Pancreas (tissue), 10 donors: ENCODE data around the gene GPR146. TPM values are rescaled to one million over a fixed set of nuclear protein-coding genes. Genes with fewer than 3 reads are reported as not detected.
A peak's percentile ranks its signal among the peaks of the same experiment; 100 is the strongest.
"Not testable (repeated sequence)": the region's sequence is repeated elsewhere in the genome, so short reads cannot be mapped to it uniquely, and the experiment has no call there.

ENCODE experiments used
- ATAC-seq, 4 donors: fragments of 200-7000 bp; cut with Tn5 transposase; one replicate each; pipeline versions ENCODE4 v1.8.0 to v1.9.1; 2020; ENCODE audit warnings: mild to moderate bottlenecking in 4 of 4, moderate library complexity in 4 of 4
- DNase-seq, 6 donors: peaks; one replicate each; pipeline ENCODE4 v3.0.0-alpha.2; 2020
- FAIRE-seq: peaks from 2 replicates; lab custom pipeline; 2012; peaks lifted over from hg19 to GRCh38; lab: Jason Lieb, UNC
- H3K27ac ChIP-seq, 4 donors: fragments of 200-600 bp; sonication (generic); 1 replicate in 3 of 4; 2 replicates in 1 of 4; pipeline versions ENCODE4 v1.5.0 to v1.8.0; 2020
- H3K27me3 ChIP-seq, 4 donors: fragments of 200-600 bp; one replicate each; pipeline ENCODE4 v1.8.0; 2021
- H3K36me3 ChIP-seq, 3 donors: fragments of 200-600 bp; sonication (generic) in 1 of 3; one replicate each; pipeline versions ENCODE4 v1.5.0 to v1.8.0; 2020 to 2021
- H3K4me1 ChIP-seq, 3 donors: fragments of 200-600 bp; one replicate each; pipeline ENCODE4 v1.8.0; 2021
- H3K4me3 ChIP-seq, 4 donors: fragments of 200-600 bp; sonication (generic) in 2 of 4; one replicate each; pipeline versions ENCODE4 v1.5.0 to v1.8.0; 2020 to 2021
- H3K9me3 ChIP-seq, 4 donors: fragments of 200-600 bp; one replicate each; pipeline ENCODE4 v1.8.0; 2021
- WGBS, 2 donors: extraction: QIAGEN DNeasy Blood & Tissue Kit; methylation state at CpG; one replicate each; pipeline ENCODE4 v1.1.7; 2013; 5-methylcytosine and 5-hydroxymethylcytosine counted together
- intact Hi-C, 3 donors: fragments of 100-400 bp; cut with DNase I; formaldehyde crosslinking; loops; one replicate each; pipeline versions ENCODE4 v1.11.1 to v1.14.2; 2022
- polyA plus RNA-seq, 2 donors: library from polyadenylated mRNA; stranded (reverse); fragments of 200-250 nt; gene quantifications; one replicate each; pipeline ENCODE4 v1.2.3, GENCODE V29; 2013
- total RNA-seq, 6 donors: library from RNA; stranded (reverse); fragmentation: NEBNext Ultra II Directional in 4 of 6; extraction: Animal tissue kit (Norgen Biotek cat#: 25700) in 4 of 6; gene quantifications; one replicate each; pipeline versions ENCODE4 v1.2.1 to v1.2.4, GENCODE V29; 2021 to 2023
- TF ChIP-seq, protein P1 (sequence below), 4 donors: fragments of 200-600 bp; sonication (generic) in 3 of 4; IDR thresholded peaks; one replicate each; pipeline versions ENCODE4 v1.5.0 to v1.8.0; 2021; ENCODE audit warnings: antibody characterized with exemption in 4 of 4
- donor health status: healthy with polysubstance abuse.
- donor health status: DM: no; HTN: no; CAD: no; lungs with moderate emphysema.
- donor health status: DM: no; HTN: no; CAD: no.
- donor health status: control.
- donor health status: control.
- donor health status: Bipolar disorder and iron deficiency.
- donor health status: DM: yes; HTN: yes; CAD: no.
- donor health status: DM: no; HTN: no; CAD: no.
- donor health status: DM: no; HTN: no; CAD: no.
- donor health status: DM: yes; HTN: yes; CAD: no.

GPR146 gene
- total and polyA plus RNA-seq, 8 donors: 3.4 to 6.5 (median 4.1) TPM

DNA sequence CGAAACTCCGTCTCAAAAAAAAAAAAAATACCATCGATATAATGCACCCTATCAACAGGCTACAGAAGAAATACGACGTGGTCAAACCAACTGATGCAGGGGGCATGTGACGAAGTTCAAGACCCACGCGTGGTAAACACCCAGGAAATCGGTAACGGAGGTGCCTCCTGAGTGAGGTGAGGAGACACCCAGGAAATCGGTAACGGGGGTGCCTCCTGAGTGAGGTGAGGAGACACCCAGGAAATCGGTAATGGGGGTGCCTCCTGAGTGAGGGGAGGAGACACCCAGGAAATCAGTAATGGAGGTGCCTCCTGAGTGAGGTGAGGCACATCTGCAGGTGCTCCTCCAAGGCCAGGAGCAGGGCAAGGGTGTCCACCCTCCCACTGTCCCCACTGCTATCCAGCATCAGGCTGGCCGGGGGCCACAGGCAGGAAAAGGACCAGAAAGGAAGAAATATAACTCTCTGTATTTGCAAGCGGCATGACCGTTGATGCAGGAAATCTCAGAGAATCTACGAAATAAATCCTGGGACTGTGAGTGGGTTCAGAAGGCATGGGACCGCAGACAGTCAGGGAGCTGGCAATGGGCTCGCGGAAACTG lies 10.7 kb upstream of the GPR146 start:
- WGBS, 2 donors: 92 to 97% methylated on average over 20 of the region's 20 CpGs

DNA sequence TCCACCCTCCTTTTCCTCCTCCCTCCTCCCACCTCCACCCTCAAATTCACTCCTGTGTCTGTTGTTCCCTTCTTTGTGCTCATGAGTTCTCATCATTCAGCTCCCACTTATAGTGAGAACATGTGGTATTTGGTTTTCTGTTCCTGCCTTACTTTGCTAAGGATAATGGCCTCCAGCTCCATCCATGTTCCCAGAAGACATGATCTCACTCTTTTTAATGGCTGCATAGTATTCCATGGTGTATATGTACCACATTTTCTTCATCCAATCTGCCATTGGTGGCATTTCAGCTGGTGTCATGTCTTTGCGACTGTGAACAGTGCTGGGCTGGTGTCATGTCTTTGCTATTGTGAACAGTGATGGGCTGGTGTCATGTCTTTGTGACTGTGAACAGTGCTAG lies 9.6 kb upstream of the GPR146 start:
- H3K27me3 ChIP-seq, FAIRE-seq, H3K36me3 ChIP-seq, H3K27ac ChIP-seq, intact Hi-C loops, DNase-seq, H3K4me3 ChIP-seq, H3K4me1 ChIP-seq, H3K9me3 ChIP-seq, ATAC-seq: not testable (repeated sequence)
- WGBS, 2 donors: 89 to 97% methylated on average over 1 of the region's 1 CpG

More for the DNA sequence above, 10.7 kb upstream of the GPR146 start:
- H3K9me3 ChIP-seq: no peaks in the 10 kb centered on the region
- H3K27ac ChIP-seq: no peak overlapping the region
- H3K27me3 ChIP-seq: no peaks in the 10 kb centered on the region
- TF ChIP-seq, protein P1, sequence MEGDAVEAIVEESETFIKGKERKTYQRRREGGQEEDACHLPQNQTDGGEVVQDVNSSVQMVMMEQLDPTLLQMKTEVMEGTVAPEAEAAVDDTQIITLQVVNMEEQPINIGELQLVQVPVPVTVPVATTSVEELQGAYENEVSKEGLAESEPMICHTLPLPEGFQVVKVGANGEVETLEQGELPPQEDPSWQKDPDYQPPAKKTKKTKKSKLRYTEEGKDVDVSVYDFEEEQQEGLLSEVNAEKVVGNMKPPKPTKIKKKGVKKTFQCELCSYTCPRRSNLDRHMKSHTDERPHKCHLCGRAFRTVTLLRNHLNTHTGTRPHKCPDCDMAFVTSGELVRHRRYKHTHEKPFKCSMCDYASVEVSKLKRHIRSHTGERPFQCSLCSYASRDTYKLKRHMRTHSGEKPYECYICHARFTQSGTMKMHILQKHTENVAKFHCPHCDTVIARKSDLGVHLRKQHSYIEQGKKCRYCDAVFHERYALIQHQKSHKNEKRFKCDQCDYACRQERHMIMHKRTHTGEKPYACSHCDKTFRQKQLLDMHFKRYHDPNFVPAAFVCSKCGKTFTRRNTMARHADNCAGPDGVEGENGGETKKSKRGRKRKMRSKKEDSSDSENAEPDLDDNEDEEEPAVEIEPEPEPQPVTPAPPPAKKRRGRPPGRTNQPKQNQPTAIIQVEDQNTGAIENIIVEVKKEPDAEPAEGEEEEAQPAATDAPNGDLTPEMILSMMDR (IDR thresholded peaks at IDR 0.05): no peak
- FAIRE-seq (no peak), ATAC-seq (no peak), DNase-seq (peak in 1 of 6 donors; percentile 20)
- H3K4me3 ChIP-seq: no peak overlapping the region
- peaks cover 6 to 7% (median 6%) of the 10 kb centered on the region in 3 donors for H3K4me1 ChIP-seq
- intact Hi-C loops: no loop called here
- H3K36me3 ChIP-seq: no peaks in the 10 kb centered on the region

GRCh38 chr7:1036164-1036928 lies 8.0 kb upstream of the GPR146 start:
- intact Hi-C loops, H3K36me3 ChIP-seq, H3K27ac ChIP-seq, H3K4me3 ChIP-seq, ATAC-seq, H3K27me3 ChIP-seq, H3K4me1 ChIP-seq, H3K9me3 ChIP-seq, FAIRE-seq: not testable (repeated sequence)
- WGBS, 2 donors: 93 to 96% methylated on average over 37 to 40 of the region's 40 CpGs
- peak in 1 of 6 donors; percentile 48 for DNase-seq

DNA sequence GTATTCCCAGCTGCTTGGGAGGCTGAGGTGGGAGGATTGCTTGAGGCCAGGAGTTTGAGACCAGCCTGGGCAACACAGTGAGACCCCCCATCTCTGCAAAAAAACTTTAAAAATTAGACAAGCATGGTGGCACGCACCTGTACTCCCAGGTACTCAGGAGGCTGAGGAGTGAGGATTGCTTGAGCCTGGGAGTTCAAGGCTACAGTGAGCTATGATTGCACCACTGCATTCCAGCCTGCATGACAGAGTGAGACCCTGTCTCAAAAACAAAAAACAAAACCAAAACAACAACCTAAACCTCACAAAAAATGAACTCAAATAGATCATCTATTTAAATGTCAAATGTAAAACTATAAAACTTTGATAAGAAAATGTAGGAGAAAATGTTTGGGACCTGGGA lies 4.1 kb upstream of the GPR146 start:
- FAIRE-seq, ATAC-seq, H3K9me3 ChIP-seq, H3K36me3 ChIP-seq, intact Hi-C loops, DNase-seq, H3K27me3 ChIP-seq, H3K4me3 ChIP-seq, H3K27ac ChIP-seq: not testable (repeated sequence)
- 92 to 94% methylated on average over 1 of the region's 1 CpG for WGBS, 2 donors
- H3K4me1 ChIP-seq: peaks cover 20 to 25% (median 21%) of the 10 kb centered on the region in 3 donors

DNA sequence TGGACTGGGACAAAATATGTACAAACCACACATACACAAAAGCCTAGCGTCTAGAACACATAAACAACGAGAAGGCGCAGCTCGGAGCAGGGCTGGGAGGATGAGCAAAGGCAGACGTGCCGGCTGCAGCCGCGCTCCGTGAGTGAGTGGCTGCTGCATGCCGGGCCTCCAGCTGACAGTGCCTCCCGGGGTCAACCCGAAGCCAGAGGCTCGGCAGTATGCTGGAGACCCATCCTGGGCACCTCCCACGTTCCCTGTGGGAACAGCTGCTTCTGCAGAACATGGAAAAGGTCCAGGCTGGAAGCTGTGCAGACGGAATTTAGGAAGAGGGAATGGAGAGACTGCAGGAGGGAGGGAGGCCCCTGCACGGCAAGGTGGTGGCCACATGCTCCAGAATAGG lies 3.6 kb upstream of the GPR146 start:
- Histone ChIP-seq H3K36me3 (no peaks in the 10 kb centered on the region), H3K4me3 (no peak overlapping the region), H3K27me3 (no peaks in the 10 kb centered on the region), H3K9me3 (no peaks in the 10 kb centered on the region), H3K27ac (no peak overlapping the region), H3K4me1 (peaks cover 25 to 31% (median 26%) of the 10 kb centered on the region in 3 donors)
- WGBS, 2 donors: 52 to 79% methylated on average over 16 of the region's 16 CpGs
- DNase-seq (peak in 2 of 6 donors; percentile 23 to 62), FAIRE-seq (no peak), ATAC-seq (no peak)
- intact Hi-C loops: no loop called here
- TF ChIP-seq, protein P1 (IDR thresholded peaks at IDR 0.05): no peak

- Histone ChIP-seq H3K27me3 (no peaks in the 10 kb centered on the region), H3K4me1 (peaks cover 31 to 33% (median 33%) of the 10 kb centered on the region in 3 donors), H3K4me3 (no peak overlapping the region), H3K9me3 (no peaks in the 10 kb centered on the region), H3K27ac (peak overlapping the region in 1 of 4 donors; percentile 89), H3K36me3 (no peaks in the 10 kb centered on the region)
- intact Hi-C loops: no loop called here
- FAIRE-seq: no peak
- 74 to 78% methylated on average over 40 of the region's 40 CpGs for WGBS, 2 donors
- TF ChIP-seq, protein P1 (IDR thresholded peaks at IDR 0.05): no peak
- peak in 1 of 6 donors; percentile 72 for DNase-seq
- ATAC-seq: no peak
These were observed 2.5 kb upstream of the GPR146 start for GRCh38 chr7:1041551-1042491.
